Upper lobe of left lung (tissue), 4 donors: ENCODE measurements around the gene RSPH10B2.

Experiments
- EP300 ChIP-seq, 4 donors: sonication (generic); formaldehyde crosslinking; IDR thresholded peaks; one replicate each; pipeline ENCODE4 v1.5.1; 2017; ENCODE audit warnings: antibody characterized with exemption in 4 of 4, control low read depth in 2 of 4
- TF ChIP-seq, protein P1 (sequence below), 6 experiments: fragments of 450-650 bp in 4 of 6; fragments of 200-600 bp in 2 of 6; sonication (generic) in 2 of 6; IDR thresholded peaks; one replicate each; pipeline ENCODE4 v1.5.1; 2016 to 2019; ENCODE audit warnings: antibody characterized with exemption in 6 of 6

DNA sequence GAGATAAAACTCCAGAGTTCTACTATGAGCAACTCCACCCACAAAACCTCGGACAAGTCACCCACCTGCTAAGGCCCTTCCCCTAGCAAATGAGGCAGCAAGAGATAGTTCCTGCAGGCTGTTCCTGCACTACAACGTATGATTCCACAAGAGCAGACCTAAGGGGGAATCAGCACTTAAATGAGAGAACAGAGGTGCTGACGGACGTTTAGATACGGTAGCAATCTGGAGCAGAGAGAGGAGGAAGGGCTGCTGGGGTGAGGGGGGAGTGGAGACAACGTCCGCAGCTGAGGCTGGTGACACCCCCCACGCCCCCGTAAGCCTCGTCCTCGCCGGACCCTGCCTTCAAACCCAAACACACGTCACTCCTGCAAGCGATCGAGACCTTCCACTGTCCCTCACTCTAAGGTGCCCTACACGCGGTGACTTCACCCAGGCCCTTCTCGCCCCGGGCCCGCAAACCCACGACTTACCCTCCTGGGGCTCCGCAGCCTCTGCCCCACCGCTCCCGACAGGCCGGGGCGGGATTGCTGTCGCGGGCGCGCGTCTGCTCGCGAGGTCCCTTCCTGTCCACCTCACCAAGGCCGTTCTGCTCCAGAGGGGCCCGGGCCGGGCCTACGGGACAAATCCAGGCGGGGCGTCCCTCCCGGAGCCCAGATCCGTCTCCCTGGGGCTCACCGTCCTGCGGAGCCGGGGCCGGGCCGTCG, 47.8 kb upstream of the RSPH10B2 start:
- TF ChIP-seq, protein P1, sequence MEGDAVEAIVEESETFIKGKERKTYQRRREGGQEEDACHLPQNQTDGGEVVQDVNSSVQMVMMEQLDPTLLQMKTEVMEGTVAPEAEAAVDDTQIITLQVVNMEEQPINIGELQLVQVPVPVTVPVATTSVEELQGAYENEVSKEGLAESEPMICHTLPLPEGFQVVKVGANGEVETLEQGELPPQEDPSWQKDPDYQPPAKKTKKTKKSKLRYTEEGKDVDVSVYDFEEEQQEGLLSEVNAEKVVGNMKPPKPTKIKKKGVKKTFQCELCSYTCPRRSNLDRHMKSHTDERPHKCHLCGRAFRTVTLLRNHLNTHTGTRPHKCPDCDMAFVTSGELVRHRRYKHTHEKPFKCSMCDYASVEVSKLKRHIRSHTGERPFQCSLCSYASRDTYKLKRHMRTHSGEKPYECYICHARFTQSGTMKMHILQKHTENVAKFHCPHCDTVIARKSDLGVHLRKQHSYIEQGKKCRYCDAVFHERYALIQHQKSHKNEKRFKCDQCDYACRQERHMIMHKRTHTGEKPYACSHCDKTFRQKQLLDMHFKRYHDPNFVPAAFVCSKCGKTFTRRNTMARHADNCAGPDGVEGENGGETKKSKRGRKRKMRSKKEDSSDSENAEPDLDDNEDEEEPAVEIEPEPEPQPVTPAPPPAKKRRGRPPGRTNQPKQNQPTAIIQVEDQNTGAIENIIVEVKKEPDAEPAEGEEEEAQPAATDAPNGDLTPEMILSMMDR (IDR thresholded peaks at IDR 0.05): no peak
- TF ChIP-seq EP300 (IDR thresholded peaks at IDR 0.05): no peak
